ENCODE measurements around the gene ZNF19. TPM values are rescaled to one million over a fixed set of nuclear protein-coding genes. Genes with fewer than 3 reads are reported as not detected.

ZNF19 gene
- polyA plus RNA-seq, 2 of the 4 experiments (the other 2 are of a cell fraction), result 2.4 to 3.9 TPM

GRCh38 chr16:71436473-71436872 is 52.7 kb downstream of the ZNF19 start:
- TF ChIP-seq RARB (CRISPR knock-in tag; IDR thresholded peaks at IDR 0.05) (no peak), GATA3 (IDR thresholded peaks at IDR 0.05; ENCODE audit: borderline replicate concordance) (no peak), NFE2L2 (conservative IDR thresholded peaks at IDR 0.05; ENCODE audit: low read length) (no peak), MYC (IDR thresholded peaks at IDR 0.05; ENCODE audit: borderline replicate concordance, low read length) (no peak), RFX5 (IDR thresholded peaks at IDR 0.05) (no peak), TFCP2L1 (CRISPR knock-in tag; IDR thresholded peaks at IDR 0.05) (no peak), CHD4 (IDR thresholded peaks at IDR 0.05; ENCODE audit: borderline replicate concordance) (no peak), RCOR1 (IDR thresholded peaks at IDR 0.05; ENCODE audit: low read depth, low read length) (no peak), ZC3H11A (IDR thresholded peaks at IDR 0.05) (no peak), ESRRA (IDR thresholded peaks at IDR 0.05; ENCODE audit: borderline replicate concordance, low read length) (no peak), NR3C1 (IDR thresholded peaks at IDR 0.05) (no peak), BHLHE40 (IDR thresholded peaks at IDR 0.05; ENCODE audit: low read depth, low read length) (no peak), FOSL2 (IDR thresholded peaks at IDR 0.05) (no peak), FOSL2 (CRISPR knock-in tag; IDR thresholded peaks at IDR 0.05) (no peak), NPAS2 (CRISPR knock-in tag; IDR thresholded peaks at IDR 0.05; ENCODE audit: borderline replicate concordance) (no peak), POLR2A (IDR thresholded peaks at IDR 0.05; ENCODE audit: low read length) (no peak), HOXA7 (CRISPR knock-in tag; IDR thresholded peaks at IDR 0.05) (no peak), CHD2 (IDR thresholded peaks at IDR 0.05; ENCODE audit: low read length, partially characterized antibody) (no peak)
- ChIA-PET CTCF (interaction anchor here (0.6 to 5.2 kb wide), 2 partner anchors 24 to 1123 kb away, joined by 3 to 16 read pairs; no protein-coding TSS in a partner anchor), POLR2A (no interaction called here)
- Histone ChIP-seq H3K4me1 (no peaks in the 10 kb centered on the region), H3K4me3 (no peak overlapping the region), H3K27ac (no peak overlapping the region), H3K9me3 (peaks cover 5% of the 10 kb centered on the region; the same call in 2 of the 3 replicates), H3K4me2 (no peak overlapping the region)
- FAIRE-seq, result no peak
- no peak for DNase-seq (ENCODE audit: low read depth in 1 of 2, low spot score in 1 of 2)
- ATAC-seq, result no peak
- 37% methylated on average over 7 of the region's 7 CpGs for WGBS (ENCODE audit: missing lambda C conversion rate)

- 7% methylated on average over 6 of the region's 6 CpGs for WGBS (ENCODE audit: missing lambda C conversion rate)
- Histone ChIP-seq H3K27ac (no peak overlapping the region), H3K9me3 (peaks cover 14% of the 10 kb centered on the region; the same call in 2 of the 3 replicates), H3K4me2 (no peak overlapping the region), H3K4me3 (no peak overlapping the region), H3K4me1 (no peaks in the 10 kb centered on the region)
- TF ChIP-seq ZFP36 (IDR thresholded peaks at IDR 0.05; ENCODE audit: borderline replicate concordance, partially characterized antibody), result no peak
- TF ChIP-seq CEBPB (IDR thresholded peaks at IDR 0.05), result no peak
- TF ChIP-seq, protein P1, sequence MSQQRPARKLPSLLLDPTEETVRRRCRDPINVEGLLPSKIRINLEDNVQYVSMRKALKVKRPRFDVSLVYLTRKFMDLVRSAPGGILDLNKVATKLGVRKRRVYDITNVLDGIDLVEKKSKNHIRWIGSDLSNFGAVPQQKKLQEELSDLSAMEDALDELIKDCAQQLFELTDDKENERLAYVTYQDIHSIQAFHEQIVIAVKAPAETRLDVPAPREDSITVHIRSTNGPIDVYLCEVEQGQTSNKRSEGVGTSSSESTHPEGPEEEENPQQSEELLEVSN (IDR thresholded peaks at IDR 0.05; ENCODE audit: borderline replicate concordance, low read depth), result no peak
- POLR2A ChIA-PET, result no interaction called here
- CTCF ChIA-PET, result interaction anchor here (5.2 kb wide), 1 partner anchor 20 kb away, joined by 16 read pairs; no protein-coding TSS in a partner anchor
- DNase-seq (ENCODE audit: low read depth in 1 of 2, low spot score in 1 of 2), result no peak
- no peak for FAIRE-seq
- ATAC-seq, result no peak
These were observed 56.2 kb downstream of the ZNF19 start for GRCh38 chr16:71432906-71433305.

GRCh38 chr16:71431991-71432390 is 57.1 kb downstream of the ZNF19 start:
- POLR2A ChIA-PET, result no interaction called here
- no peak for FAIRE-seq

More at GRCh38 chr16:71431991-71432390, 57.1 kb downstream of the ZNF19 start:
- TF ChIP-seq MAZ (IDR thresholded peaks at IDR 0.05; ENCODE audit: borderline replicate concordance, low read depth, low read length) (no peak), KDM5A (IDR thresholded peaks at IDR 0.05) (no peak), EP300 (IDR thresholded peaks at IDR 0.05) (no peak), RCOR1 (IDR thresholded peaks at IDR 0.05; ENCODE audit: low read depth, low read length) (no peak), RFX5 (IDR thresholded peaks at IDR 0.05) (no peak), KDM1A (IDR thresholded peaks at IDR 0.05; ENCODE audit: low read depth) (no peak), RNF2 (IDR thresholded peaks at IDR 0.05; ENCODE audit: borderline replicate concordance, low read depth) (no peak), HMGXB4 (CRISPR knock-in tag; IDR thresholded peaks at IDR 0.05; ENCODE audit: borderline replicate concordance) (no peak), GATA3 (IDR thresholded peaks at IDR 0.05; ENCODE audit: borderline replicate concordance) (no peak), TFCP2L1 (CRISPR knock-in tag; IDR thresholded peaks at IDR 0.05) (no peak), ZNF302 (CRISPR knock-in tag; IDR thresholded peaks at IDR 0.05) (no peak), FOSB (CRISPR knock-in tag; IDR thresholded peaks at IDR 0.05) (no peak), CHD2 (IDR thresholded peaks at IDR 0.05; ENCODE audit: low read length, partially characterized antibody) (no peak), HDAC2 (IDR thresholded peaks at IDR 0.05) (no peak)
- Histone ChIP-seq H3K9me3 (peaks cover 14% of the 10 kb centered on the region; the same call in 2 of the 3 replicates), H3K27ac (no peak overlapping the region), H3K4me3 (no peak overlapping the region), H3K4me1 (peaks cover 5% of the 10 kb centered on the region; the same call in 1 of the 3 replicates), H3K4me2 (no peak overlapping the region)
- DNase-seq (ENCODE audit: low read depth in 1 of 2, low spot score in 1 of 2) (no peak), ATAC-seq (no peak)
- WGBS (ENCODE audit: missing lambda C conversion rate), result 42% methylated on average over 9 of the region's 9 CpGs
- CTCF ChIA-PET, result interaction anchor here (0.8 to 5.2 kb wide), 2 partner anchors 19 to 21 kb away, joined by 3 to 16 read pairs; no protein-coding TSS in a partner anchor
